GM19324 (cell line): Measurements from ENCODE around the gene KIRREL1.

ENCODE experiments used
- ATAC-seq: cut with Tn5 transposase; IDR thresholded peaks from one replicate; pipeline ENCODE4 v1.9.1; 2021; ENCODE audit warnings: mild to moderate bottlenecking, moderate library complexity; ENCODE audit not compliant: unreplicated experiment, low FRiP score

KIRREL1 gene

DNA sequence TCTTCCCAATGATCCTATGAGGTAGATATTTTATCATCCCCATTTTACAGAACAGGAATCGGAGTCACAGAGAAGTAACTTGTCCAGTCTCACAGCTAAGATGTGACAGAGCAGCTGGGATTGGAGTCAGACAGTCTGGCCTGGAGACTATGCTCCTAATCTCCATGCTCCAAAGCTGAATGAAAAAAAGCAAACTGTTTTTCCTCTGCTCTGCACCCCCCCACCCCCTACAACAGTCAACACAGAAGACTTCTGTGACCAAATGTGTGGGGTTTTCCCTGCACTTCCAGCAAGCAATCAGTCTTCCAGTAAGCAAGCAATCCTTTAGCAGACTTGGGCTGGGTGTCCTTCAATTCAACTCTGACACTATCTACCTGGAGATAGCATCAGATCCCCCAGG lies 33.2 kb downstream of the KIRREL1 start:
- no peak for ATAC-seq

DNA sequence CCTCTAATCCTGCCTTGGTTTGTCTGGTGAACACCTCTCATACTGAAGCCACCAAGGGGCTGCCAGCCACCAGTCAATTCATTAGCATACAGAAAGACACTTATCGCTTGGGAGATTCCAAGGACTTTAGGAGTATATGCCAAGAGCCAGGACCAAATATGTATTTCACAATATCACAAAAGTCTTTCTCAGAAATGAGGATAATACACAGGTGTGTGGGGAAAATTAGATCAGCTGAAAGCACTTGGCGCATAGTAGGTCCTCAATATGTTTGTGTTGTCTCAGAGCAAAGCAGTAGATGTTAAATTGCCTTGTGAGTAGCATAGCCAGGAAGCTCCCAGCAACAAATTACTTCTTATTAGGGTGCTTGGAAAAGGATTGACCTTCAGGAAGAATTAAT lies 34.1 kb downstream of the KIRREL1 start:
- no peak for ATAC-seq

DNA sequence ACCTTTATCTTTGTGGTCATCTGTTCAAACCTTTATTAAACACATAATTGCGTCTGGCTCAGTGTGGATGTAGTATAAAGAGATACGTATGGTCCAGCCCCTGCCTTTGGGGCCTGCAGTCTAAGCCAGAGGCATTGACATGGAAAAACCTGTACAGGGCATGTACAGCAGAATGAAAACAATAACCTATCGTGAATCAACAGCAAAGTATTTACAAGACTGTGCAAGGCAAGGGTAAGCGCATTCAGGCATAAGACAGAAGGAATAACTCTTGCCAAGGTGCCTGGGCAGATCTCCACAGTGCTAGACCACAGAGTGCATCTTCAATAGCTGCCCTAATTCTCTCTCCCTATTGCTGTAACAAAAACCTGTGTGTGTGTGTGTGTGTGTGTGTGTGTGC lies 35.5 kb downstream of the KIRREL1 start:
- ATAC-seq, result no peak

DNA sequence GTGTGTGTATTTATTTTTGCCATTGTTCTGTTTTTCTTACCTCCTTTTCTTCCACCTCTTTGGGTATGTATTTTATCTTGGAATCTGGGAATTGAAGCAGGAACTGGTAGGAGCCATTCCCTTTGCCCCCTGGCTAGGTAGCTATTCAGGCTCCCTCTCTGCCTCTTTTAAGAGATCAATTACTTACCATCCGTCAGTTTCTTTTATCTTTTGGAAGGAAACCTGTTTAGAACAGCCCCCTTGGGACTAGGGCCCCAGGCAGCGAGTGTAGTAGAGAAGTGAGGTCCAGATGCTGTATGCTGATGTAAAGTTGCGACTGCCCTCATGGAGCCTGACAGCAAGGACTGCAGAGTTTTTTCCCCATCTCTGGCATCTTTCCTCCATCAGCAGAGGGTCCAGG lies 41.6 kb downstream of the KIRREL1 start:
- ATAC-seq, result no peak

DNA sequence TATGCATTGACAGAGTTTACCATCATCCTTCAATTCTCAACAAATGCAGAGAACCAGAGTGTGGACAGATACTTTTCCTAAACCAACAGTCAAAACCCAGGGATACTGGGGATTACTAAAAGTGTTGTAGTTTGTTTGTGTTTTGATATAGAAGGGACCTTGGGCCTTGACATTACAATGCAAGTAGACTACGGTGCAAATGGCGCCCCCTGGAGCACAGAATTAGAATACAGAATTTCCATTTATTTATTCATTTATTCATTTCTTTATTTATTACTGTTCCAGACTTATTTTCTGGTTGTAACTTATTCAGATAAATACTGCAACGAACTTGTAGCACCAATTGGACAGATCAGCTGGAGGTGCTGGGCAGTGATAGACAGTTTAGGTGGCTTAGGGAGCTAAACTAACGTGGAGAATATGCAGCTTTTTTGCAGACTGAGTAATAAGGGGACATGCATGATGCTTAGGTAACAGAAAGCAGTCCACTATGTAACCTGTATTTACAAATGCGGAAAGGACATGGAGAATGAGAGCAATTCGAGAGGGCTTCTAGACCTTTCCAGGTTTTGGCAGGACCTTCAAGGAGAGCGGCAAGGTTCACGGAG lies 42.6 kb downstream of the KIRREL1 start:
- no peak for ATAC-seq

DNA sequence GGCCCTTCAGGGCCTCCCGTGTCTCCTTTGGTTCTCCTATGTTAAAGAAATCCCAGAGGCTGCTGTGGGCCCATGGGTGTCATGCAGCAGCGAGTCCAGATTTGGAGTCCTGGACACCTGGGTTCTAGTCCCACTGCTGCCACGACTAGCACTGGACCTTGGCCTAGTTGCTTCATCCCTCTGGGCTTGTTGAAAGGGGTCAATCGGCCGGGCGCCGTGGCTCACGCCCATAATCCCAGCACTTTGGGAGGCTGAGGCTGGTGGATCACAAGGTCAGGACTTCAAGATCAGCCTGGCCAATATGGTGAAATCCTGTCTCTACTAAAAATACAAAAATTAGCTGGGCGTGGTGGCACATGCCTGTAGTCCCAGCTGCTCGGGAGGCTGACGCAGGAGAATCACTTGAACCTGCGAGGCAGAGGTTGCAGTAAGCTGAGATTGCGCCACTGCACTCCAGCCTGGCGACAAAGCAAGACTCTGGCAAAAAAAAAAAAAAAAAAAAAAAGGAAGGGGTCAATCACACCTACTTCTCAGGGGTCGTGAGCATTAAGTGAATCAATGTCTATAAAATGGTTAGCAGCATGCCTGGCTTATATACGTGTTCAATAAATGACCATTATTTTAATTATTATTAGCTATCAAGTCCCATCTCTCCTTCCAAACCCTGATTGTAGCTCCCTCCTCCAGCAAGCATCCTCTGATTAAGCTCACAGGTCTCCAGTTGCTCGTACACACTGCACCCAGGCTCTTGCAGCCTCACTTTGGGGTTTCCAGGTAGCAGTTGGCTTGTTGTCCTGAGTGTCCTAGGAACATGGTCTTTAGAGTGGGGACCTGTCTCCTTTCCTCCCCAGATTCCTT lies 43.8 kb downstream of the KIRREL1 start:
- ATAC-seq, result no peak

DNA sequence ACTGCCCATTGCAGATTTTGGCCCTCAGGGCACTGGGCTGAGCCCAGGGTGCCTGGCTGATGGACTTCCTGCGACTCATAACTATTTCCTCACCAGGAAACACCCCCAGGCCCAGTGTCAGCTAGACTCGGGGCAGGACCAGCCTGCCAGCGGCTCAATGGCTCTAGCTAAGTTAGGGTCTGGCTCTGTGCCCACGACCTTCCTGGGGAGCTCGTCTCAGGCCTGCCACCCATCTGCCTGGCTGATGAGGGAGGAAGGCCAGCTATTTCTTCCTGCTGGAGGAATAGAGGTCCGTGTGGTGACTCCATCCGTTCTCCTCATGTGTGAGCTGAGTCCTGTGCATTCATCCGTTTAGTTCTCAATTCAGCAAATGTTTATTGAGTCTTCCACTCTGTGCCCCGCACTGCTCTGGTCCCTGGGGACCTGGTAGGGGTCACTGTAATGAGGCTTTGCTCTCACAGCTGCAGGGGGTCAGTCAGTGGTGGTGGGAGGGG lies 44.5 kb downstream of the KIRREL1 start:
- ATAC-seq, result no peak

DNA sequence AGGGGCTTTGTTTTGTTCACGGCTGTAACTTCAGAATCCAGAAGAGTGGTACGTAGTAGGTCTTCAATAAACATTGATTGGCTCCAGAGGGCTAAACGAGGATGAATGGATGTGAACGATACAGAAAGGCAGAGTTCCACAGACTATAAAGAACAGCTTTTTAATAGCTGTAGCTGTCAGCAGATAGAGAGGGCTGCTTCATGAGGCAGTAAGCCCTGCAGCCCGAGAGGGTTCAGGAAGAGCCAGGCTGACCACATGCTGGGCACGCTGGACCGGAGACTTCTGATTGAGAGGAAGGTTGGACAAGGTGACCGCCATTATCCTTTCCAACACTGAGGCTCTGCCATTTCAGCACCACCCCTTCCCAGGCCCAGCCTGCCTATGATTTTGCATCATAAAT lies 45.3 kb downstream of the KIRREL1 start:
- no peak for ATAC-seq

DNA sequence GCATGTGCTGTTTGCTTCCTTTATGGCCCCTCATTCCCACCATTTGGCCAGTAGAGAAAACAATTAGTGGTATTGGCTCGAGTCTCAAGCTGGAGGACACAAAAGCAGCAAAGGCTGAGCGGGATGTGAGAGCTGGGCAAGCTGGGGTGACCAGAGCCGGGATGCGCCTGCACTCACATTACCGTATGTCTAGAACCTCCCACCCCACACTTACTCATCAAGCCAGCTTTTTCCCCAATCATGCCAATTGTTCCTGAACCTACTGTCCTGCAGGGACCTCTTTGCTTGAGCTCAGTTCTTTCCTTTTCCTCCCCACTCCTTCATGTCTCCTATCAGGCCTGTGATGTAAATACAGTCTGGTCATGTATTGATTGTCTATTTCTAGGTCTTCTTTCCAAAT lies 45.9 kb downstream of the KIRREL1 start:
- no peak for ATAC-seq

DNA sequence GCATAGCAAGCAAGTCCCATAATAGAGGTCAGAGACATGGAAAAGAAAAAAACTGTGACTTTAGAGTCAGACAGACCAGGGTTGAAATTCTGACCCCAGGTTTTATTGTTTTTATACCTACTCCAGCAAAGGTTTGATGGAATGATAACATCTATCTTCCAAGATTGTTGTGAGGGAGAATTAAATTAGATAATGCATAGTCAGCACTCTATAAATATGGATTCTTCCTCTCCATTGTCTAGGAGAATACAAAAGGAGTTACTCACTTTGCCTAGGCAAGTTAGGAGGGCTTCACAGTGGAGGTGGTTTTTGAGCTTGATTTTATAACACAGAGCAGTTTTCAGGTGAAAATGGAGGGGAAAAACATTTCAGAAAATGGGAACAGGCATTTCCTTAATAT lies 46.9 kb downstream of the KIRREL1 start:
- no peak for ATAC-seq

DNA sequence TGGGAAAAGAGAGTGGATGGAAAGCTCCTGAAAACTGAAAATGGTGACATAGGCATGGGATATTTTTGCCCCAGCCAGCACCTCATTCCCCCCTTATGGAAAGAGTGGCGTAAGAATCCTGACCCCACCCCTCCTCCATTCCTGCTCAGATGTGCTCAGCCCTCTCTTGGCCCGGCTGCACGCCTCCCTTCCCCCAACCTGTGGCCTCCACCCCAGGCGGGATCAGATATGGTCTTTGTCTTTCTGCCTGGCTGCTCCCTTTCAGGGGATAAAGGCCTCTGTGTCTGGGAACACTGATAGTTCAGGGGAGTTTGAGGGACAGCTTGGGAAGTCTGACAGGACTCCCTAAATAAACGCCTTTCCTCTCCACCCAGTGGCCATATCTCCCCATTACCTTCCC lies 49.8 kb downstream of the KIRREL1 start:
- ATAC-seq, result no peak

DNA sequence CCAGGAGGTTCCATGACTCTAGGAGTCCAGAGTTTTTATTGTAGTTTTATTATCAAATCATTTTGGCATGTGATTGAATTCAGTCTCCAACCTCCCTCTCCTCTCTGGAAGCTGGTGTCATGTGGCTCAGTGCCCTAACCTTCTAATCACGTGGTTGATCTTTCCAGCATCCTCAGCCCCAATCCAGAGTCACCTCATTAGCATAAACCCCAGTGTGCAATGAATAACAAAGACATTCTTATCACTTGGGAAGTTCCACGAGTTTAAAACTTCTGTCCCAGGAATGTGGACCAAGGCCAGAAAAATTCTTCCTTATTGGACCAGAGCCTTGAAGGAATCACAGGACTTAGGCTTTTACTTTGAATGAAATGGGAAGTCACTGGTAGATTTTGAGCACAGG lies 52.2 kb downstream of the KIRREL1 start:
- no peak for ATAC-seq

DNA sequence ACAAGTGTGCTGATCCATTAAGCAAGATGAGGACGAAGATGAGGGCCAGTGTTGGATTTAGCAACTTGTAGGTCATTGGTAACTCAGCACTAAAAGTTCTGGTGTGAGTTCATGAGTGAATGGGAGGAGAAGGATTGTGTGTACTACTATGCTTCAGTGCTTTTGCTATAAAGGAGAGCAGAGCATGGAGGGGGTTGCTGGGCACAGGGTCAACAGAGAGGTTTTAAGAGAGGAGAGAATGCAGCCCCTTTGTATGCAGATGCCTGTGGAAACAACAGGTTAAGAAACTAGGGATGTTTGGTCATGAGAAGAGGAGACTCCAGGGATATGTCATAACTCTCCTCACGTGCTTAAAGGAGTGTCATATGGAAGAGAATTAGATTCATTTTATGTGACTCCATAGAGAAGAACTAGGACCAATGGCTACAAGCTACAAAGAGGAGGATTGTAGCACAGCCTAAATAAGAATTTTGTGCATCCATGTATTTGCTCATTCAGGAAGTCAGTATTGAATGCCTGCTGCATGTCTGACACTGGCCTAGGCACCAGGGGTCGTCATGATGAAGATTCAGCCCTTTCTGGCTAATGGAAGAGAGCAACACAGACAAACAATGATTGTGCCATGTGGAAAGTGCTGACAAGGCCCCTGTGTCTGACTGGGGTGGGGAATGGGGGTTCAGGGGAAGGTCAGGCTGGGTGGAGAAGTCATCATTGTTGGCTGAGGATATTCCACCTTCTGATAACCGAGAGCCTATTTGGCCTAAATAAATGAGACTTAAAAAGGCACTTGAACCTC lies 53.5 kb downstream of the KIRREL1 start:
- no peak for ATAC-seq

DNA sequence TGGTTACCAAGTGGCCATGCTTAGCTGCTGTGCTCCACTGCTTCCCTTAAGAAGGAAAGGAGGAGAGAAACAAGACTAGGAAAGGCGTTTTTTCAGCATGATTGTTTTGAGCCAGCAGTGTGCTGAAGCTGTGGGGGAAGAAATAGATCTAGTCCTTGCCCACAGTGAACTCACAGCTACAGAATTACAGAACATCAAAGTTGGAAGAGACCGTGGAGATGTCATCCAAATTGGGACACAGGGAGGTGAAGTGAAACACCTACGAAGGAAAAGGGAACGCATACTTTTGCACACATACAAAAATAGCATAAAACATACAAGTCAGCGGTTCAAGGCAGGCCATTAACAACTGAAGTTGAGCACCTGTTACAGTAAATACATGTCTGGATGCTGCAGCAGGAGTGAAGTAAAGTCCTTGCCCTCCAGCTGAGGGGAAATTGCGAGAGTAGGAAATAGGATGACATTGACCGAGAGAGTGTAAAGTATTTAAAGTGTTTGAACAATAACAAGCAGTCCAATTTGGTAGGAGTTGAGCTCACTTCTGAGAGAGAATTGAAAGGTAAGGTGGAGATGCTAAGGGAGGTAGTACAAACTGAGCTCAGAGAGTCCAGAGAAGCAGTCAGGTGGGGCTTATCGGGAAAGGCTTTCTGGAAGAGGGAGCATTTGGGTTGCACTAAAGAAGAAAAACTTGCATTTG lies 55.1 kb downstream of the KIRREL1 start:
- no peak for ATAC-seq

DNA sequence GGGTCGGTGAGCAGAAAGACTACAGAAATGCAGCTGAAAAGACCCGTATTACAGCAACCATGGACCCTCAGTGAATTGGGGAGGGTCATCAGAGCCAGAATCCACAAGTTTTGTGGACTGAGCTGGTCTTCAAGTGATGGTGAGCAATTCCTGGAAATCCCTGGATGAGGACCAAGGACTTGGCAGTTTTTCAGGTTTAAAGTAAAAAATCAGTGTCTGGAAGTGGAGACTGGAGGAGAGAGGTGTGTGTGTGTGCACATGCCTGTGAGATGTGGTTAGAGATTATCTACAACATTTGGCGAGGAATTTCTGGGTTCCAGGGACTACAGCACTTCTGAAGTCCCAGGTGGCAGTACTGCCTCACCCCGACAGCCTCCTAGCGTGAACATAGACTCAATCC lies 56.4 kb downstream of the KIRREL1 start:
- no peak for ATAC-seq

DNA sequence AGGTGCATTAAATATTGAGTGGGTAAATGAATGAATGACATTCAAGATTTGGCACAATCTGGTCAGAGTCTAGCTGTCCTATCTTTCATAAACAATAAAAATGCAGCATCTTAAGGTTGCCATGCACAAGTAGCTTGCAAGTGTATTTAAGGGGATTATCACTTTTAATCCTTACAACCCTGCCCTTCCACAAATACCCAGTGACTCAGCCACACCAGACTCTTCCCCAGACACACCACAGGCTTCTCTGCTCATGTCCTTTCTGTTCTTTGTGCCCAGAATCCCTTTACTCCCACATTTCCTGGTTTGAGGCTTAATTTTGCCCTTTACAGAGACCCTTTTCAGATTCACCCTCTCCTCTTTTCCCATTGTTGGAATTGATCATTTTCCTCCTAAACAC lies 59.8 kb downstream of the KIRREL1 start:
- ATAC-seq, result no peak

DNA sequence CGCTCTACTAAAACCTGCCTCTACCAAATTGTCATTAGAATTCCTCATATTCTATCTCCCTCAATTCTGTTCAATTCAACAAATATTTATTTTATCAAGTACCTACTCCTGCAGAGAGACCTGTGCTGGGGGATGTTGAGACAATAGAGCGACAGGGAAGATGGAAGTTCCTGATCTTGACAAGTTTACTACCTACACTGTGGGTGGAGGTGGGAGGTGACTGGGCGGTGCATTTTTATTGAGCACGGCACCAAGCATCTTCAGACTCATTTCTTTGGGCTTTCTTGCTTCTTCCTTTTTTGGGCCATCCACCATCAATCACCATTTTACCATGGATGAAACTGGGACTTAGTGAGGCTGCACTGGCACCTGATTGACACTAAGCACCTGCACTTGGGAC lies 61.3 kb downstream of the KIRREL1 start:
- no peak for ATAC-seq

DNA sequence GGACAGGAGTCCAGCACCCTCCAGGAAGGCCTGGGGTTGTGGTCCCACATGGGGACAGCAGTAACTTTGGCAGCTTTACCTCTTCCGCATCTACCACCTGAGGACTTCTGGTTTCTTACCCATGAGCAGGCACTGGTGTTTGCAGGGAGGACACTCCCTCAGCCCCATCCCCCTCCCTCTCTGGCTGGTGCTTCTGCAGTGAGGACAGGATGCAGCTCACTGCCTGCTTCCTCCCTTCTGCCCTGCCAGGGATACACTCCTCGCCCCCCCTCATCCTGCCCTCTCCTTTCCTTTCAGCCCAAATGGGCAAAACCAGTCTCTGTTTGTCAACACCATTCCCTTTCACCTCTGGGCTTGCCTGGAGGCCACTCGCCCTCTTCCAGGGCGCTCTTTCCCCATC lies 62.4 kb downstream of the KIRREL1 start:
- no peak for ATAC-seq

DNA sequence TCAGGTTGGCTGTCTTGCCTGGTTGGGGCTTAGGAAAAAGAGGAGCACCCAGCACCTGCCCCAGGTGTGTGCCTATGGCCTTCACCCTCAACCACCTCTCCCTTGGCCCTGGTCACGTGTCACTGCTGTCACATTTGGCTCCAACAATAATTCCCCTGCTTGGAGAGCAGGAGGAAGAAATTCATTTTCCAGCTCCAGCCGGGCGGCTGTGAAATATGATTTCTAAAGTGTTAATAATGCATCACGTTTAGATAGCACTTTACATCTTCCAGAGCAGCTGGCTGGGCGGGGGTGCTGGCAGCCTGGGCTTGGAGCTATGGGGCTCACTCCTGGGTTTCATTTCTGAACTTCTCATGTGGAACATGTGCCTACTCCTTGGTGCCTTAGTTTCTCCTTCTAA lies 63.1 kb downstream of the KIRREL1 start:
- no peak for ATAC-seq

DNA sequence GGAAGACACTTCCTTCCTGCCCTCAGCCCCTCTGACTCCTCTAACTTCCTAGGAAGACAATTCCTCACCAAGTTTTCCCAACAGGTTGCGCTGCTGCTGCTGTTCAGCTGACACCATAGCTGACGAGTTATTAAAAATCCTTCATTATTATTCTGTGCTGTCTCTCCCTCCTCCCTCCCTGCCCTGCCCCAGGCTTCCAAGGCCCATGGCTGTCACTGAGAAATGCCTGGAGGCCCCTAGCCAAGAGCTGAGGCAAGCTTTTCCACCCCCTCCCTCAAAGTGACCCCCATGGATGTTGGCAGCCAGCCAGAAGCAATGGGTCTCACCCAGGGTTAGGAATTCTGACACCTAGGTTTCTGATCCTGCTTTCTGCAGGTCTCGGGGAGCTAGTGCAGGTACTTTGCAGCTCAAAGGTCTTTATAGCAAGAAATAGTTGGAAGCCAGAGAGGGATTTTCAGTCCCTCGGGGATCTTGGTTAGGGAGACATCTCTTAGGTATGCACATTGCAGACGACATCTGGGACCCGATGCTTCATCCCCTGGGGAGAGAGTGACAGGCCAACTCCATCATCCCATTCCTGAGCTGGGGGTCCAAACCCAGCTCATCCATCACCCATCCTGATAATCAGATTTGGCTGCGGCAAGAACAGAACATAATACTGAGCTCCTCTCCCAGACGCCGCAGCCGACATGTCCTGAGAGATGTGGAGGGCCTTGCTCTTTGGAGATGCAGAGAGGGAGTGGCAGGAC lies 65.0 kb downstream of the KIRREL1 start:
- no peak for ATAC-seq
